Stimulated activated naive CD8-positive, alpha-beta T cell treated with anti-CD3 and anti-CD28 coated beads, Interleukin-15, Interleukin-2, amounts not matched to agents 100 U/mL and 50 U/mL, for 24 hours (primary cell): ENCODE results near the gene STK40.
A peak's percentile ranks its signal among the peaks of the same experiment; 100 is the strongest.

Experiments used
- ATAC-seq: fragments of 150-1000 bp; cut with Tn5 transposase; one replicate; pipeline ENCODE4 v1.10.0; 2021
- DNase-seq: peaks from one replicate; pipeline ENCODE4 v3.0.0; 2021

The STK40 gene

GRCh38 chr1:36309397-36309796, 76.3 kb downstream of the STK40 start:
- no peak for DNase-seq
- ATAC-seq = no peak

- DNase-seq = no peak
- no peak for ATAC-seq
Observed at GRCh38 chr1:36307601-36308330, 78.0 kb downstream of the STK40 start.

GRCh38 chr1:36306902-36307456, 78.7 kb downstream of the STK40 start:
- DNase-seq = peak; percentile 96
- peak; percentile 97 for ATAC-seq

- ATAC-seq (peak; percentile 33), DNase-seq (peak; percentile 64)
Observed at GRCh38 chr1:36306210-36306901, 79.4 kb downstream of the STK40 start, which contains the start of gene SH3D21. Gene SH3D21, plus strand, starts transcription at chr1:36306368. Its CDS starts 53 bp downstream, at chr1:36306421.

GRCh38 chr1:36305915-36306209, 79.9 kb downstream of the STK40 start:
- DNase-seq (no peak), ATAC-seq (no peak)

GRCh38 chr1:36304970-36305914, 80.5 kb downstream of the STK40 start:
- peak; percentile 33 for ATAC-seq
- peak; percentile 56 for DNase-seq

- DNase-seq = no peak
- ATAC-seq = no peak
Observed at GRCh38 chr1:36304521-36304920, 81.2 kb downstream of the STK40 start.

- ATAC-seq (no peak), DNase-seq (no peak)
Observed at GRCh38 chr1:36303650-36304360, 81.9 kb downstream of the STK40 start.

GRCh38 chr1:36303244-36303643, 82.5 kb downstream of the STK40 start:
- no peak for DNase-seq
- no peak for ATAC-seq

- ATAC-seq (no peak), DNase-seq (no peak)
Observed at GRCh38 chr1:36301220-36301619, 84.5 kb downstream of the STK40 start.

GRCh38 chr1:36300526-36300925, 85.2 kb downstream of the STK40 start:
- DNase-seq = no peak
- peak; percentile 68 for ATAC-seq

- ATAC-seq (no peak), DNase-seq (no peak)
Observed at GRCh38 chr1:36298640-36299039, 87.1 kb downstream of the STK40 start.

- ATAC-seq (no peak), DNase-seq (no peak)
Observed at GRCh38 chr1:36297062-36297461, 88.7 kb downstream of the STK40 start.

- no peak for DNase-seq
- ATAC-seq = no peak
Observed at GRCh38 chr1:36295390-36295789, 90.3 kb downstream of the STK40 start.
